ENCODE data around the gene JPH2. TPM values are rescaled to one million over a fixed set of nuclear protein-coding genes. Genes with fewer than 3 reads are reported as not detected.

JPH2 gene
- total RNA-seq, 1 donor from 2014 or later, result 4.6 TPM

GRCh38 chr20:44067650-44068081 is 119.3 kb downstream of the JPH2 start:
- peaks cover 6% of the 10 kb centered on the region for H3K4me1 ChIP-seq
- H3K4me3 ChIP-seq, result no peak overlapping the region
- H3K27ac ChIP-seq, result no peak overlapping the region
- ATAC-seq (no peak), DNase-seq (no peak)
- no peaks in the 10 kb centered on the region for H3K9me3 ChIP-seq
- H3K27me3 ChIP-seq (ENCODE audit: low read depth), result no peaks in the 10 kb centered on the region
- intact Hi-C loops (cut with DNase I), result no loop called here
- no peak for TF ChIP-seq CTCF (IDR thresholded peaks at IDR 0.05)
- no peaks in the 10 kb centered on the region for H3K36me3 ChIP-seq

- intact Hi-C loops (cut with DNase I), result no loop called here
- no peak for ATAC-seq
- no peak for DNase-seq
Observed at GRCh38 chr20:44066645-44067606, 120.1 kb downstream of the JPH2 start.

GRCh38 chr20:44065401-44066340 is 121.3 kb downstream of the JPH2 start:
- H3K4me3 ChIP-seq, result no peak overlapping the region
- H3K36me3 ChIP-seq, result no peaks in the 10 kb centered on the region
- no peaks in the 10 kb centered on the region for H3K9me3 ChIP-seq
- no peak for ATAC-seq
- intact Hi-C loops (cut with DNase I), result no loop called here
- no peak for DNase-seq
- no peak for TF ChIP-seq CTCF (IDR thresholded peaks at IDR 0.05)
- no peaks in the 10 kb centered on the region for H3K27me3 ChIP-seq (ENCODE audit: low read depth)
- H3K27ac ChIP-seq, result no peak overlapping the region
- peaks cover 6% of the 10 kb centered on the region for H3K4me1 ChIP-seq

More at GRCh38 chr20:44066645-44067606, 120.1 kb downstream of the JPH2 start:
- Histone ChIP-seq H3K4me1 (peaks cover 6% of the 10 kb centered on the region), H3K27ac (no peak overlapping the region), H3K9me3 (no peaks in the 10 kb centered on the region), H3K36me3 (no peaks in the 10 kb centered on the region), H3K27me3 (ENCODE audit: low read depth) (no peaks in the 10 kb centered on the region), H3K4me3 (no peak overlapping the region)
- no peak for TF ChIP-seq CTCF (IDR thresholded peaks at IDR 0.05)

GRCh38 chr20:44064501-44065400 is 122.2 kb downstream of the JPH2 start:
- no peak for TF ChIP-seq CTCF (IDR thresholded peaks at IDR 0.05)
- ATAC-seq, result no peak
- Histone ChIP-seq H3K4me3 (no peak overlapping the region), H3K27me3 (ENCODE audit: low read depth) (no peaks in the 10 kb centered on the region), H3K9me3 (no peaks in the 10 kb centered on the region), H3K4me1 (peaks cover 6% of the 10 kb centered on the region), H3K36me3 (no peaks in the 10 kb centered on the region), H3K27ac (no peak overlapping the region)
- intact Hi-C loops (cut with DNase I), result no loop called here
- DNase-seq, result no peak

Other genes with a start within 250 kb of the JPH2 start
- gene OSER1, start 23.6 kb upstream of the JPH2 start, total RNA-seq, result 32.9 TPM
- gene GDAP1L1, start 60.1 kb upstream of the JPH2 start, total RNA-seq, result not detected
- 9.3 TPM for gene FITM2, start 124.0 kb upstream of the JPH2 start, total RNA-seq
- gene R3HDML, start 149.9 kb upstream of the JPH2 start, total RNA-seq, result not detected
- gene HNF4A, start 168.5 kb upstream of the JPH2 start, total RNA-seq, result 0.18 TPM

All from lower lobe of right lung (tissue), 2 donors.